Peyer's patch (tissue), 4 donors: ENCODE data around the gene GADD45GIP1.
"Not testable (repeated sequence)": the region's sequence is repeated elsewhere in the genome, so short reads cannot be mapped to it uniquely, and the experiment has no call there.

Source experiments
- POLR2A ChIP-seq, 2 donors: fragments of 450-650 bp; IDR thresholded peaks; one replicate each; pipeline ENCODE4 v1.5.1; 2017; ENCODE audit warnings: antibody characterized with exemption in 2 of 2, mild to moderate bottlenecking in 2 of 2, moderate library complexity in 2 of 2
- TF ChIP-seq, protein P1 (sequence below), 6 experiments: fragments of 450-650 bp in 4 of 6; fragments of 200-600 bp in 2 of 6; sonication (generic) in 1 of 6; IDR thresholded peaks; one replicate each; pipeline ENCODE4 v1.5.1; 2017 to 2019; ENCODE audit warnings: antibody characterized with exemption in 6 of 6, mild to moderate bottlenecking in 3 of 6, moderate library complexity in 1 of 6

- not testable (repeated sequence) for TF ChIP-seq POLR2A (IDR thresholded peaks at IDR 0.05)
- TF ChIP-seq, protein P1, sequence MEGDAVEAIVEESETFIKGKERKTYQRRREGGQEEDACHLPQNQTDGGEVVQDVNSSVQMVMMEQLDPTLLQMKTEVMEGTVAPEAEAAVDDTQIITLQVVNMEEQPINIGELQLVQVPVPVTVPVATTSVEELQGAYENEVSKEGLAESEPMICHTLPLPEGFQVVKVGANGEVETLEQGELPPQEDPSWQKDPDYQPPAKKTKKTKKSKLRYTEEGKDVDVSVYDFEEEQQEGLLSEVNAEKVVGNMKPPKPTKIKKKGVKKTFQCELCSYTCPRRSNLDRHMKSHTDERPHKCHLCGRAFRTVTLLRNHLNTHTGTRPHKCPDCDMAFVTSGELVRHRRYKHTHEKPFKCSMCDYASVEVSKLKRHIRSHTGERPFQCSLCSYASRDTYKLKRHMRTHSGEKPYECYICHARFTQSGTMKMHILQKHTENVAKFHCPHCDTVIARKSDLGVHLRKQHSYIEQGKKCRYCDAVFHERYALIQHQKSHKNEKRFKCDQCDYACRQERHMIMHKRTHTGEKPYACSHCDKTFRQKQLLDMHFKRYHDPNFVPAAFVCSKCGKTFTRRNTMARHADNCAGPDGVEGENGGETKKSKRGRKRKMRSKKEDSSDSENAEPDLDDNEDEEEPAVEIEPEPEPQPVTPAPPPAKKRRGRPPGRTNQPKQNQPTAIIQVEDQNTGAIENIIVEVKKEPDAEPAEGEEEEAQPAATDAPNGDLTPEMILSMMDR (IDR thresholded peaks at IDR 0.05), result not testable (repeated sequence)
Observed at GRCh38 chr19:12955575-12955974, 1.4 kb downstream of the GADD45GIP1 start.
